Body of pancreas (tissue), 4 donors: ENCODE results near the gene SLC39A2.

Experiments used
- CTCF ChIP-seq, 7 experiments: fragments of 450-650 bp in 4 of 7; fragments of 200-600 bp in 3 of 7; sonication (generic) in 3 of 7; IDR thresholded peaks; one replicate each; pipeline ENCODE4 v1.5.1; 2016 to 2019; ENCODE audit warnings: antibody characterized with exemption in 7 of 7
- POLR2A ChIP-seq, 3 donors: fragments of 450-650 bp; IDR thresholded peaks; one replicate each; pipeline ENCODE4 v1.6.1; 2016; ENCODE audit warnings: antibody characterized with exemption in 3 of 3, mild to moderate bottlenecking in 2 of 3

GRCh38 chr14:21003788-21004346 is 4.8 kb downstream of the SLC39A2 start:
- no peak for TF ChIP-seq CTCF (IDR thresholded peaks at IDR 0.05)
- TF ChIP-seq POLR2A (IDR thresholded peaks at IDR 0.05) = no peak
